GM18870 (cell line): Measurements from ENCODE around the gene N4BP2L2.
A peak's percentile ranks its signal among the peaks of the same experiment; 100 is the strongest.

Experiments used
- ATAC-seq: cut with Tn5 transposase; IDR thresholded peaks from one replicate; pipeline ENCODE4 v1.9.1; 2021; ENCODE audit warnings: moderate library complexity; ENCODE audit not compliant: unreplicated experiment

Gene N4BP2L2

DNA sequence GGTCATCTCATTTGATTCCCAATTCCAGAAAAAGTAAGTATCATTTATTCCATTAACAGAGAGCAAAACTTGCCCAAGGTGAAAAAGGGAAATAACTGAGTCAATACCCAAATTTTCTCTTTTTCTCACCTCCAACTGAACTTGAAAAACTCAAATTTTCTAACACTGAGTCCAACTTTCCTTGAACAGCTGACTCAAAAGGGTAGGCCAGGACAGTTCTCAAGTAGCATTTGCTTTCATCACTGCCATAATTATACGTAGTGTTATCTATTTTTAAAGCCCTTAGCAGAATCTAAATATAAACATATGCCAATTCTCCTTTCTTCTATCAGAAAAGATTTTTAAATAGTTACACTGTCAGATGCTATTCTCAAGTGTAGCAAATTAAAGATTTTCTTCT, 3.5 kb downstream of the N4BP2L2 start:
- ATAC-seq, result no peak

DNA sequence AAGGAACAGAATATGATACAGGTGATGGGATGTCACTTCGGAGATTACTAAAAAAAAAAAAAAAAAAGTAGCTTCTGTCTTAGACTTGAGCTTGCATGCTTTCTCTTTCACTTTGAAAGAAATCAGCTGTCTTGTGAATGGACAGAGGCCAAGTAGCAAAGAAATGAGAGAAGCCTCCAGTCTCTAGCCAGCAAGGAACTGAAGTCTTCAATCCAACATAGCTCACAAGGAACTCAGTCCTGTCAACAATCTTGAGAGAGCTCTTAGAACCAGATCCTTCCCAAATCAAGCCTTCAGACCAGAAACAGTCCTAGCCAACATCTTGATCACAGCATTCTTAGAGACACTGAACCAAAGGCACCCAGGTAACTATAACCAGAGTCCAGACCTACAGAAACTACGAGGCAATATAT, 7.7 kb downstream of the N4BP2L2 start:
- ATAC-seq, result peak; percentile 69

GRCh38 chr13:32528358-32528757, 10.2 kb downstream of the N4BP2L2 start:
- no peak for ATAC-seq

DNA sequence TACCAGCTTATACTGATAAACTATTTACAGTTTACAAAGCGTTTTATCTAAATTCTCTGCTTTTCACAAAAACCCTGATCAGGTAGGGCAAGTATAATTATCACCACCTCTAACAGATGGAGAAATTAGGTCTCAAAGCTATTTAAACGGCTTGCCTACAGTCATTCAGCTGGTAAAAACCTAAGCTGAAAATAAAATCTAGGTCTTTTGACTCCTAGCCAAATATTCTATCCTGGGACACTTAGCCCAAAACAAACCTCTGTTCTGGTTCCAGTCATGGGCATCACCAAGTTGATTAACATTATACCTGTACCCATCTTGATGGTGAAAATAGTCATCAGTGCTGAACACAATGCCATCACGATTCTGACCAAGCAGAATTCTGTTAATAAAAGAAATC, 11.4 kb downstream of the N4BP2L2 start:
- no peak for ATAC-seq

DNA sequence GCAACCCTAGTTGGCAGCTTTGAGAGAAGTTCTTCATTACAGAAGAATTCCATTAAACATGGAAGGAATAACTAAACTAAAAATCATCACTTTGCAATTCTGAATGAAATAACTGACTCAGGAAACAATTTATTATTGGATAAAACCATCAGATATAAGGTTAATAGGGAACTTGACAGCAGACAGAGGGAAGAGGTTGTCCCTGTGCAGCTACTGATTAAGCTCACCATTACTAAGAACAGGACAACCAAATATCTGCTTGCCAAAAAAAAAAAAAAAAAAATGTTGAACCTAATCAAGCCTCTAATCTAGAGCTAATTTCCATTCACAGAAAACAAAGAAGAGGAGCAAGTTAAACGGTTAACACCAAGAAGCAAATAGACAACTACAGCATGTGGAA, 12.8 kb downstream of the N4BP2L2 start:
- ATAC-seq, result no peak

GRCh38 chr13:32515246-32515645, 23.3 kb downstream of the N4BP2L2 start:
- ATAC-seq, result no peak

DNA sequence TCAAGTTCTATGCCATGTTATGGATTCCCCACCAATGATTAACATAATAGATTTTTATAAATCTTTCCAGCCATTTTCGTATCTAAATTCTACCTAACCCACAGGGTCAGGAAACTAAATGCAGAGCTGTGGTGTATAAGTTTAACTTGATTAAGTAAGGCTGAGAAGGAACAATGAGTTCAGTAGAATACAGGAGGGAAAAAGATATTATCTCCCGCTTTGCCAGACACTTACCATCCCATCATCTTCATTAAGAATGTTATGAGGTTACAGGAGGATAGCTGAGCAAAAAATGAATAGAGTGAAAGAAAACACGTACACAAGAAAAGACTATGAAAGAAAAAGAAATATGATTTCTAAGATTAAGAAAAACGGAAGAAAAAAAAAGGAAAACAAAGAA, 27.1 kb downstream of the N4BP2L2 start:
- no peak for ATAC-seq

DNA sequence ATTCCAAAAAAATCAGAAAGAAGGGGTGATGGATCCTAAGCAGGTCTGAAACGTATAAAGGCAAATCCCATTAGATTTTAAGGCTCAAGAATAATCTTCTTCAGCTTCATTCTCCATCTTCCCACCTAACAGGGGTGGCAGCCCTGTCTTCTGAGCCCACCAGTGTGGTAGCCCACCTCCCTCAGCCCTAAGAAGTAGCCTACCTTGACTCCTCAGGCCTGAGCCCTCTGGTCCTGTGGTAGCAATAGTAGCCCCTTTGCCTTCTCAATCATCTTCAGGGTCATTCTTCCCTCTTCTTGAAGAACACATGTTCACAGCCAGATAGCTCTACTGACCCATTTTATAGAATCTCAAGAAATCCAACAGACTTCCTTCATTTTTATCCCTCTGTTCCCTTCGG, 33.7 kb downstream of the N4BP2L2 start:
- ATAC-seq, result no peak

- ATAC-seq, result no peak
Measured at GRCh38 chr13:32504263-32504662, 34.3 kb downstream of the N4BP2L2 start.

DNA sequence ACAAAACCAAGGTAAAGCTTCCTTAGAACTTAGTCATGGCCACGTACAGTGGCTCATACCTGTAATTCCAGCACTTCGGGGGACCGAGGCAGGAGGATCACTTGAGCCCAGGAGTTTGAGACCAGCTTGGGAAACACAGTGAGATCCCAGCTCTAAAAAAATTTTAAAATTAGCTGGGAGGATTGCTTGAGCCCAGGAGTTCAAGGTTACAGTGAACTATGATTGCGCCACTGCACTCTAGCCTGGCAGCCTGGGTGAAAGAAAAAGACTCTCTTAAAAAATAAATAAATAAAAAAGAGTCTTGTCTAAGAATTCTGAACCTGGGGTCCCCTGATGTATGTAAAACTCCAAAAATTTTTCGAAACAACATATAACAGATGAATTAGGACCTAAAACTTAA, 34.9 kb downstream of the N4BP2L2 start:
- ATAC-seq, result no peak

DNA sequence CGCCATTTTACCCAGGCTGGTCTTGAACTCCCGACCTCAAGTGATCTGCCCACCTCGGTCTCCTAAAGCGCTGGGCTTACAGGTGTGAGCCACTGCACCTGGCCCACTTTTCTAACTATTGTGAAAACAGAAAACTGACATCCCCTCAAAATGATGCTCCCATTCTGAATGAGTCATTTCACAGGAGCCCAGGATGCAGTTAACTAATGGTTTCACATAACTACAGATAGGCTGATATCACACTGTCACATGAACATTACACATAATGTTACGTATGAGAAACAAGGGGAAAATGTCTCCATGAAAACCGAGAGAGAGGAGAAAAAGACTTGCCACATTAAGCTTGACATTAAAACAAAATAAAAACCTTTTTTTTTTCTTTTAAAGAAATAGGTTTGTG, 37.5 kb downstream of the N4BP2L2 start:
- no peak for ATAC-seq

DNA sequence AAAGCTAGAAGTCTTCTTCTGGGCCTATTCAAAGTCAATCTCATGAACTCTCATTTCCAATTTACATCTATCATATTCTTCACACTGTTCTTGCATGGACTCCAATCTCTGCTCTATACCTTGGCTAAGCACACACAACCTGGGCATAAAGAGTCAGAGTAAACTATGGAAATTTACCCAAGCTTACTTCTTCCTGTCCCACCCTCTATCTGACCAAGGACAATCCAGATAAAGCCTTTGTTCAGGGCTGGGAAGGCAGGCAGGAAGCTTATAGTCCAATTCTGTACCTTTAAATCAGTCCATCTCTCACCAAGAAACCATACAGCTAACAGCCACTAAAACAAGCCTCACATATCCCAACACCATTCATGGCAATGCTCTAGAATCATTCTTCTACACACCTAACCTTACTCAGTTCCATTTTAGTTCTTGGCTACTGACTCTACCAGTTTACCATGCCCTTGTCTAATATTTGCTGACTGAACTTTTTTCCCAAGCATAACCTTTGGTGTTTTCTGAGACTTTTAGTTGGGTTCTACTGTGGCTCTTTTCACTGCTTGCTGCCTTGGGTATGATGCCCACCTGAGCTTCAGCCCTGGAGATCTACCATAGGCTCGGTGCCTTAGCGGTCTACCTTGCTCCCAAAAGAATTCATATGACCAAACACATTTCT, 38.9 kb downstream of the N4BP2L2 start:
- no peak for ATAC-seq

GRCh38 chr13:32497589-32497988, 41.0 kb downstream of the N4BP2L2 start:
- ATAC-seq, result no peak

- ATAC-seq, result no peak
Measured at GRCh38 chr13:32496599-32497160, 41.9 kb downstream of the N4BP2L2 start.

DNA sequence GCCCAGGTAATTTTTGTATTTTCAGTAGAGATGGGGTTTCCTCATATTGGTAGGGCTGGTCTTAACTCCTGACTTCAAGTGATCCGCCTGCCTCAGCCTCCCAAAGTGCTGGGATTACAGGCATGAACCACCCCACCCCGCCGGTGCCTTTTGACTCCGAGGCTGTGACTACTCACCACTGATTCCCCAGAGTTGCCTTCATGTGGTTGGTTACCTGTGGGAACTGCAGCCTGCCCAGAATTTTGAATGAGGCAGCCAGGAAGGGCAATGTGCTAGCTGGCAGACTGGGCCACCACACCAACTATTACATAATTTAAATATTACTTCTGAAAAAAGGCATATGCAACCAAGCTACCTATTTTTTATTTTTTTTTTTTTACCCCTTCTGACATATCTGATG, 42.8 kb downstream of the N4BP2L2 start:
- ATAC-seq, result no peak

DNA sequence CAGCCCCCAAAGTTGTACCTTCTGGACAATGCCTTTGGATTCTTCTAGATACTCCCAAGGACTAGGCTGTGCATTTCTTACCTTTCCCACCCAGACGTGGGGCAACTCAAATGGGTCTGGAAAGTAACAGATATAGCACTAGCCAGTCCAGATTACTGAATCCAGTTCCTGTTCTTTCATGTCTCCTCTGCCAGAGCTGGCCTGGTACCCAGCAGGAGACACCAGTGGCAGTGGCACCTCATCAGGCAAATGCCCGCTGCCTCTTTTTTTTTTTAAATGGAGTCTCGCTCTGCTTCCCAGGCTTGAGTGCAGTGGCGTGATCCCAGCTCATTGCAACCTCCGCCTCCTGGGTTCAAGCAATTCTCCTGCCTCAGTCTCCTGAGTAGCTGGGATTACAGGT, 43.2 kb downstream of the N4BP2L2 start:
- no peak for ATAC-seq

DNA sequence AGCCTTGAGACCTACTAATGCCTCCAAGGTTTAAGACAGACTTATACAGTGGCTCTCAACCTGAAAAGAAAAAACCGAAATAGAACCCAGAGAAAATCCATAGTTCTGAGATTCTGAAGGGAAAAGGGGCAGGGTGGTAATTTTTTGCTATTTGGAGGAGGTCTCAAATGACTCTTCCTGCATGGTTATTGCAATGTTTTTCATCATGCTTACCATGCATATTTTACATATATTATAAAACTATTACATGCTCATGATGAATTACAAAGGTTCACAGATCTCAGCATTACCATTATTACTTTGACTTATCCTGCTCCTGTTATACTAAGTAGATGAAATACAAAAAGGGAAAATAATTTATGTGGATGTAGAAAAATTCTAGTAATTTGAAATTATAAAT, 47.6 kb downstream of the N4BP2L2 start:
- ATAC-seq, result no peak

GRCh38 chr13:32476892-32477291, 61.7 kb downstream of the N4BP2L2 start:
- ATAC-seq, result no peak

DNA sequence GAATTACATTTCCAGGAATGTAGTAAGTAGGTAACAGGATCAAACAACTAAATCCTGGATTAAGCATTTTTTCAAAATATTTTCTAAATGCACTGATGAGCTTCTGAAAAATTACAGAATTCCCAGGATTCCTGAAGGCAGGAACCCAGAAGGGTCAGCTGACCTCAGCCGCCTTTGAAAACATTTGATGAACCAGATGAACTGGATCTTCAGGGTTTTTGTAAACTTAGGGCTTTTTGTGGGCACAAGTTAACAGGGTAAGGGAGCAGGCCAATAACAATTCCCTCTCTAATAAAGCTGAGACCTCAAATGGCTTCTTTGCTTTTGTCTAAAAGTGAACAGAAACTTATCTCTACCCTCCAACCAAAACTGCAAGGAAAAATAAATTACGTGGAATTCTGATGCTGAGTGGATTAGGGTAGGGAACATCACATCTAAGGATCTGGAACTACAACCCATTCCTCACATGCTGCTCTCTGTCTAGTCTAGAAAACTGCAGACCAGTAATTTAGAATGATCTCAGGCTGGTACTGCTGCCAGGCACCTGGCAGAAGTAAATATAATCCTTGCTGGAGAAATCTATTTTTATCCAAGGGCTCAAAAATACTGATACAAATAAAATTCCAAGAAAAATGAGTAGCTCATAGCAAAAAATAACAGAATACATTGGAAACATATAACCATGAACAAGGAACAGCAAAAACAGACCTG, 62.4 kb downstream of the N4BP2L2 start:
- ATAC-seq, result no peak

DNA sequence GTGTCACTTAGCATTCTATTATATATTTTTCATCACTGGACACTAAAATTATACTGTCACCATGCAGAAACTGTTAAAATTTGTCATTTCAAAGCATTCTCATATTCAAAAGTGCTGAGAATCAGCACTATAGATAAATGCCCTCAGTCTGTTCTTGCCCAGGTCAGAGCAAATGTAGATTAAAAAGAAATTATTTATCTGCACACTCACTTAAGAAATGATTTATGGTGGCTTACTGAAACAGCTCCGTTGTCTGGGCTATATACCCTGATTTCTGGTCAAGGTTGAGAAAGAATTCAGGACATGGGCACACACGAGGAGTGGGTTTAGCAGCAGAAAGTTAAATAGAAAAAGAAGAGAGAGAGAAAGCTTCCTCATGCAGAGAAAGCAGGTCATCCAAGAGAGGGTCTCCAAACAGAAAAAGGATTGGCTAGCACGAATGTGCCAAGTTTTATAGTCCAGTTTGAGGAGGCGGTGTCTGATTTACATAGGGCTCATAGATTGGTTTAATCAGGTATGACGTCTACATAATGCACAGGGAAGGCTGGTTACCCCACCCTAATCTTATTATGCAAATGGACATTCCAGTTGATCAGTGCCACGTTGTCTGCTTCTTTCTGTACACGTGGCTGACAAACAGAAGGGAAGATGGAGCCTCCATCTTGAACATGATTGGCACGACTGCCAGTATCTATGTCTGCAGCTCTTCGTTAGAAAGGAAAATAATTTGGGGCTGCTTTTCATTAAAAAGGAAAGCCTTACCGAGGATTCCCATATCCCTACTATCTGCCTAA, 63.4 kb downstream of the N4BP2L2 start:
- no peak for ATAC-seq

- ATAC-seq, result no peak
Measured at GRCh38 chr13:32473650-32474049, 64.9 kb downstream of the N4BP2L2 start.

GRCh38 chr13:32472194-32472621, 66.4 kb downstream of the N4BP2L2 start:
- ATAC-seq, result peak; percentile 81
